Osteocyte (in vitro differentiated cells): ENCODE data around the gene EHHADH. TPM values are rescaled to one million over a fixed set of nuclear protein-coding genes. Genes with fewer than 3 reads are reported as not detected.
A peak's percentile ranks its signal among the peaks of the same experiment; 100 is the strongest.
"Not testable (repeated sequence)": the region's sequence is repeated elsewhere in the genome, so short reads cannot be mapped to it uniquely, and the experiment has no call there.

Experiments
- DNase-seq: peaks from one replicate; pipeline ENCODE4 v3.0.0; 2021; ENCODE audit warnings: mixed read lengths; ENCODE audit not compliant: unreplicated experiment; ENCODE audit errors: extremely low spot score
- H3K27ac Mint-ChIP-seq: one replicate; pipeline ENCODE4 v1.8.0; 2021; ENCODE audit warnings: mild to moderate bottlenecking, mixed read lengths; ENCODE audit not compliant: unreplicated experiment
- H3K27me3 Mint-ChIP-seq: one replicate; pipeline ENCODE4 v1.8.0; 2021; ENCODE audit warnings: mixed read lengths; ENCODE audit not compliant: unreplicated experiment
- H3K36me3 Mint-ChIP-seq: one replicate; pipeline ENCODE4 v1.8.0; 2021; ENCODE audit warnings: mixed read lengths; ENCODE audit not compliant: unreplicated experiment
- H3K4me1 Mint-ChIP-seq: one replicate; pipeline ENCODE4 v1.8.0; 2021; ENCODE audit warnings: mixed read lengths; ENCODE audit not compliant: unreplicated experiment
- H3K4me3 Mint-ChIP-seq: one replicate; pipeline ENCODE4 v1.8.0; 2021; ENCODE audit warnings: mild to moderate bottlenecking, moderate library complexity, mixed read lengths; ENCODE audit not compliant: unreplicated experiment
- H3K9me3 Mint-ChIP-seq: one replicate; pipeline ENCODE4 v1.8.0; 2021; ENCODE audit warnings: mixed read lengths; ENCODE audit not compliant: unreplicated experiment
- CTCF ChIP-seq: fragments of 200-600 bp; sonication (generic); IDR thresholded peaks from 2 replicates; pipeline ENCODE4 v1.5.0; 2021; ENCODE audit warnings: antibody characterized with exemption, mild to moderate bottlenecking, moderate library complexity
- total RNA-seq: library from RNA; stranded (reverse); gene quantifications from 2 replicates; pipeline ENCODE4 v1.2.1, GENCODE V29; 2021

The EHHADH gene
- total RNA-seq, 1 donor from 2014 or later: 1.2 TPM

DNA sequence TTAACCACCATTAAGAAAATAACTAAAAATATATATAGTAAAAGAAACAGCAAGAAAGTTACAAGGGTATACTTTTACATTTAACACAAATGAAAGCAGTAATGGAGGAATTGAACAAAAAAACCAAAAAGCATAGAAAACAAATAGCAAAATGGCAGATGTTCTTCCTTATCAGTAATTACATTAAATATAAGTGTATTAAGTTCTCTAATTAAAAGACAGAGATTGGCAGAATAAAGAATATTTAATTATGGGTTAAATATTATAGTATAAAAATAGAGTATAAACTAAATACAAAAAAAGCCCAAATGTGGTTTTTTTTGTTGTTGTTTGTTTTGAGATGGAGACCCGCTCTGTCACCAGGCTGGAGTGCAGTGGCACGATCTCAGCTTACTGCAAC, 20.5 kb downstream of the EHHADH start:
- Mint-ChIP-seq H3K27ac (no peak overlapping the region), H3K4me1 (no peaks in the 10 kb centered on the region), H3K4me3 (no peak overlapping the region), H3K36me3 (peaks cover 3% of the 10 kb centered on the region), H3K9me3 (peaks cover 17% of the 10 kb centered on the region), H3K27me3 (peaks cover 10% of the 10 kb centered on the region)
- DNase-seq: no peak
- TF ChIP-seq CTCF: no peak

DNA sequence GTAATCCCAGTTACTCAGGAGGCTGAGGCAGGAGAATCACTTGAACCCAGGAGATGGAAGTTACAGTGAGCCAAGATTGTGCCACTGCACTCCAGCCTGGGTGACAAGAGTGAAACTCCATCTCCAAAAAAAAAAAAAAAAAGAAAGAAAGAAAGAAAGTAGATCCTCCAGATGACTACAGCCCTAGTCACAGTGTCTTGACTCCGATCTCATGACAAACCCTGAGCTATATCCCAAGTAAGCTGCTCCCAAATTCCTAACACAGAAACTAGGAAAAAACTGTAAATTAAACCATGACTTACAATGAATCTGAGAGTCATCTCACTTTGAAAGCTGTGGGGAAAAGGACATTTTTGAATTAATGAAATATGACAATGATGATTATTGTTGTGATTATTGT, 27.3 kb downstream of the EHHADH start:
- H3K36me3 Mint-ChIP-seq, DNase-seq, H3K27me3 Mint-ChIP-seq, H3K4me1 Mint-ChIP-seq, H3K9me3 Mint-ChIP-seq, H3K4me3 Mint-ChIP-seq, H3K27ac Mint-ChIP-seq: not testable (repeated sequence)

GRCh38 chr3:185225523-185225922, 28.3 kb downstream of the EHHADH start:
- Mint-ChIP-seq H3K27me3 (peaks cover 8% of the 10 kb centered on the region), H3K4me3 (no peak overlapping the region), H3K36me3 (no peaks in the 10 kb centered on the region), H3K27ac (no peak overlapping the region), H3K4me1 (no peaks in the 10 kb centered on the region), H3K9me3 (no peaks in the 10 kb centered on the region)
- no peak for TF ChIP-seq CTCF
- DNase-seq: no peak

- DNase-seq: no peak
- Mint-ChIP-seq H3K4me3 (no peak overlapping the region), H3K4me1 (no peaks in the 10 kb centered on the region), H3K9me3 (no peaks in the 10 kb centered on the region), H3K27me3 (peaks cover 5% of the 10 kb centered on the region), H3K27ac (no peak overlapping the region), H3K36me3 (no peaks in the 10 kb centered on the region)
- no peak for TF ChIP-seq CTCF
Observed at GRCh38 chr3:185225080-185225479, 28.8 kb downstream of the EHHADH start.

DNA sequence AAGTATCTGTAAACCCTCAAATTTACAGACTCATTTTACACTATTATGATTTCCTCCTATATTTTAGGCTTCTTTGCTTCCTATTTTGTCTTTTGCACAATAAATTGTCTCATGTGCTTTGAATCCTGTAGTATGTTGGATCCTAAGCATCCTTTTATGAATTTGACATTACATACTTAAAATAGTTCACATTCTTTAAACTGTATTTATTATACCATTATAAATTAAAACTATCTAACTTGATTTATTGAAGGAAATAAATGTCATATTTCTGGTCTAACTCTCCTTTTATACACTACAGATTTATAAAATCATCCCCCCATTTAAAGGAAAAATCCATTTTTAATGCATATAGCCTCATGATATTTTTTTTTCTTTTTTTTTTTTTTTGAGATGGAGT, 32.6 kb downstream of the EHHADH start:
- Mint-ChIP-seq H3K9me3 (no peaks in the 10 kb centered on the region), H3K27ac (no peak overlapping the region), H3K27me3 (no peaks in the 10 kb centered on the region), H3K4me1 (peaks cover 7% of the 10 kb centered on the region), H3K4me3 (no peak overlapping the region), H3K36me3 (no peaks in the 10 kb centered on the region)
- no peak for TF ChIP-seq CTCF
- no peak for DNase-seq

DNA sequence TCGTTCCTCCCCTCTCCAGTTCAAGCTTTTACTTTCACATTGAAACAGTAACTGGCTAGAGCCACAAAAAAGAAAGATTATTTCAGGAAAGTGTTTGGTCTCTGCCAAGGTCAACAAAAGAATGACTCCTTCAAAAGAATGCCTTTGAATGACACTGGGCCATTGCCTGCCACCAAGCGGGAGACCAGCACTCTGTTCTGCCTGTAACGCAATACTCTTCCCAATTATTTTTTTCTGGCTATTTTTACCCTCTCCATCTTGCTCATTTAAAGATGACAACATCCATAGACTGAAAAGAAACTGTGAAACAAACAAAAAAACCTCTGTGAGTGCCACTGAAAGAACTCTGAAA, 37.3 kb downstream of the EHHADH start:
- Mint-ChIP-seq H3K9me3 (no peaks in the 10 kb centered on the region), H3K27me3 (peaks cover under 1% of the 10 kb centered on the region), H3K27ac (peak overlapping the region; percentile 42), H3K4me1 (peaks cover 9% of the 10 kb centered on the region), H3K36me3 (no peaks in the 10 kb centered on the region), H3K4me3 (peak overlapping the region; percentile 59)
- TF ChIP-seq CTCF: no peak
- DNase-seq: no peak
